GM12892 (cell line): Measurements from ENCODE around the gene DEFB132.

Experiments used
- POLR2A ChIP-seq: IDR thresholded peaks from 2 replicates; pipeline ENCODE4 v1.6.1; 2011; ENCODE audit warnings: low read depth, low read length, control low read depth
- TAF1 ChIP-seq: IDR thresholded peaks from 2 replicates; pipeline ENCODE4 v1.6.1; 2011; ENCODE audit warnings: low read depth, mild to moderate bottlenecking, control low read depth, low read length, borderline replicate concordance

DNA sequence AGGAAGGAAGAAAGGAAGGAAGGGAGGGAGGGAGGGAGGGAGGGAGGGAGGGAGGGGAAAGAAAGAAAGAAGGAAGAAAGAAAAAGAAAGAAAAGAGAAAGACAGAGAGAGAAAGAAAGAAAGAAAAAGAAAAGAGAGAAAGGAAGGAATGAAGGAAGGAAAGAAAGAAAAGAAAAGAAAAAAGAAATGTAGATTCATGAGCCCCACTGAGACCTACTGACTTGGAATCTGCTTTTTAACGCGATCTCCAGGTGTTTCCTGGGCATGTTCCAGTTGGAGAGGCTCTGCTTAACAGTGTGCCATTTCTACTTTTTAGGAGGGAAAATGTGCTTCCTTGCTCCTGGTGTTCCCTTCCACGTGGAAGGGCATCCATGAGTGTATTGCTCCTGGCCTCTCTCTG lies 16.4 kb downstream of the DEFB132 start:
- TF ChIP-seq POLR2A (no peak), TAF1 (no peak)
